GM12878 (cell line): ENCODE data around the gene GDI2. TPM values are rescaled to one million over a fixed set of nuclear protein-coding genes. Genes with fewer than 3 reads are reported as not detected.
A peak's percentile ranks its signal among the peaks of the same experiment; 100 is the strongest.

Source experiments
- ATAC-seq: fragments of 200-7000 bp; cut with Tn5 transposase; 3 replicates; pipeline ENCODE4 v1.9.1; 2020; ENCODE audit warnings: mild to moderate bottlenecking, moderate library complexity
- BruUV-seq: library from RNA; stranded (reverse); fragments of 400-500 nt; replicated peaks from 2 replicates; lab custom pipeline; 2021; lab: Mats Ljungman, UMichigan
- CTCF ChIA-PET: fragments of 300-600 bp; sonication (Branson Sonifier 250); formaldehyde crosslinking; extraction: SDS; loops from one replicate; lab custom pipeline; 2021; ENCODE audit warnings: inconsistent platforms; lab: Yijun Ruan, JAX
- POLR2A ChIA-PET: fragments of 350-600 bp; formaldehyde crosslinking; extraction: SDS; loops from one replicate; lab custom pipeline; 2021; ENCODE audit warnings: inconsistent platforms; lab: Charles Lee
- RAD21 ChIA-PET: fragments of 300-600 bp; sonication (Branson Sonifier 250); formaldehyde crosslinking; loops from one replicate; lab custom pipeline; 2023; ENCODE audit warnings: antibody characterized with exemption; ENCODE audit not compliant: unreplicated experiment; lab: Charles Lee
- SMC1A ChIA-PET: fragments of 300-600 bp; sonication (Branson Sonifier 250); formaldehyde crosslinking; loops from one replicate; lab custom pipeline; 2023; ENCODE audit not compliant: unreplicated experiment, uncharacterized antibody; lab: Charles Lee
- DNase-seq: peaks from one replicate; pipeline ENCODE4 v3.0.0-alpha.2; 2011; ENCODE audit warnings: low read depth, low spot score
- FAIRE-seq: peaks from 3 replicates; lab custom pipeline; 2011; peaks lifted over from hg19 to GRCh38; lab: Jason Lieb, UNC
- H2AFZ ChIP-seq: 2 replicates; pipeline ENCODE4 v1.6.0; 2011; ENCODE audit warnings: low read depth, low read length, control low read depth; ENCODE audit not compliant: control insufficient read depth
- H3K27ac ChIP-seq: 2 replicates; pipeline ENCODE4 v1.5.1; 2011; ENCODE audit warnings: control low read depth; ENCODE audit not compliant: control insufficient read depth, insufficient read depth
- H3K27me3 ChIP-seq, 2 experiments: replicated peaks in 1 of 2; 2 replicates each; pipeline versions ENCODE4 v1.6.0 to v1.6.1; 2011; ENCODE audit warnings: low read length in 1 of 2; ENCODE audit not compliant: control insufficient read depth in 2 of 2, insufficient read depth in 2 of 2
- H3K36me3 ChIP-seq, 2 experiments: 2 replicates each; pipeline ENCODE4 v1.5.1; 2011; ENCODE audit warnings: low read length in 1 of 2; ENCODE audit not compliant: control insufficient read depth in 2 of 2, insufficient read depth in 2 of 2
- H3K4me1 ChIP-seq: 2 replicates; pipeline ENCODE4 v1.6.1; 2011; ENCODE audit warnings: mild to moderate bottlenecking, low read length, moderate library complexity, mixed read lengths; ENCODE audit not compliant: control insufficient read depth, insufficient read depth
- H3K4me2 ChIP-seq: 2 replicates; pipeline ENCODE4 v1.6.0; 2011; ENCODE audit warnings: control low read depth; ENCODE audit not compliant: control insufficient read depth, insufficient read depth
- H3K4me3 ChIP-seq: fragments of 200-600 bp; sonication (generic); 2 replicates; pipeline ENCODE4 v1.5.1; 2016
- H3K79me2 ChIP-seq: 2 replicates; pipeline ENCODE4 v1.6.0; 2011; ENCODE audit warnings: low read length; ENCODE audit not compliant: control insufficient read depth, insufficient read depth
- H3K9ac ChIP-seq: 2 replicates; pipeline ENCODE4 v1.8.0; 2011; ENCODE audit warnings: low read length, control low read depth, mixed read lengths; ENCODE audit not compliant: control insufficient read depth, insufficient read depth
- H3K9me3 ChIP-seq: replicated peaks from 3 replicates; pipeline ENCODE4 v1.5.1; 2011; ENCODE audit warnings: mild to moderate bottlenecking, low read length; ENCODE audit not compliant: control insufficient read depth, insufficient read depth
- H4K20me1 ChIP-seq: 2 replicates; pipeline ENCODE4 v1.6.0; 2011; ENCODE audit not compliant: control insufficient read depth, insufficient read depth
- BCL11A ChIP-seq: IDR thresholded peaks from 2 replicates; pipeline ENCODE4 v1.6.1; 2011; ENCODE audit warnings: low read depth, low read length
- BHLHE40 ChIP-seq, 2 experiments: fragments of 450-650 bp in 1 of 2; IDR thresholded peaks; 2 replicates each; pipeline ENCODE4 v1.6.1; 2011 to 2017; ENCODE audit warnings: low read depth in 2 of 2, borderline replicate concordance in 1 of 2, improper control_type of control experiment in 1 of 2, low read length in 1 of 2, mild to moderate bottlenecking in 1 of 2
- BMI1 ChIP-seq: fragments of 450-650 bp; IDR thresholded peaks from 2 replicates; pipeline ENCODE4 v1.6.1; 2016; ENCODE audit warnings: mild to moderate bottlenecking, moderate library complexity, borderline replicate concordance
- CBFB ChIP-seq: IDR thresholded peaks from 2 replicates; pipeline ENCODE4 v1.6.1; 2016; ENCODE audit warnings: antibody characterized with exemption, low read depth
- CREM ChIP-seq: IDR thresholded peaks from 2 replicates; pipeline ENCODE4 v1.6.1; 2014; ENCODE audit warnings: antibody characterized with exemption, low read depth
- IKZF2 ChIP-seq, 2 experiments: fragments of 450-650 bp; IDR thresholded peaks; 2 replicates each; pipeline ENCODE4 v1.6.1; 2017; ENCODE audit warnings: mild to moderate bottlenecking in 2 of 2, moderate library complexity in 2 of 2
- NBN ChIP-seq: fragments of 450-650 bp; IDR thresholded peaks from 2 replicates; pipeline ENCODE4 v1.6.1; 2016
- NFYB ChIP-seq: IDR thresholded peaks from 2 replicates; pipeline ENCODE4 v1.6.1; 2011; ENCODE audit warnings: low read depth, mild to moderate bottlenecking, low read length, improper control_type of control experiment, moderate library complexity; ENCODE audit not compliant: insufficient read depth
- RUNX3 ChIP-seq: IDR thresholded peaks from 2 replicates; pipeline ENCODE4 v1.6.1; 2012; ENCODE audit warnings: low read length, inconsistent platforms
- SRF ChIP-seq, 2 experiments: IDR thresholded peaks; 2 replicates each; pipeline ENCODE4 v1.6.1; 2011; ENCODE audit warnings: low read depth in 2 of 2, low read length in 2 of 2, mild to moderate bottlenecking in 1 of 2, moderate library complexity in 1 of 2
- TAF1 ChIP-seq: IDR thresholded peaks from 2 replicates; pipeline ENCODE4 v1.6.1; 2011; ENCODE audit warnings: mild to moderate bottlenecking, low read depth, low read length, borderline replicate concordance
- ZNF217 ChIP-seq: fragments of 450-650 bp; IDR thresholded peaks from 2 replicates; pipeline ENCODE4 v1.6.1; 2017; ENCODE audit warnings: antibody characterized with exemption, mild to moderate bottlenecking
- ZNF622 ChIP-seq: fragments of 450-650 bp; IDR thresholded peaks from 2 replicates; pipeline ENCODE4 v1.6.1; 2017; ENCODE audit warnings: mild to moderate bottlenecking, inconsistent platforms
- ZZZ3 ChIP-seq: IDR thresholded peaks from 2 replicates; pipeline ENCODE4 v1.6.1; 2011; ENCODE audit warnings: low read depth; ENCODE audit not compliant: control insufficient read depth, insufficient read length
- in situ Hi-C: fragments of 300-500 bp; cut with MboI; formaldehyde crosslinking; loops from 9 replicates; pipeline ENCODE4 v1.14.3; 2018; ENCODE audit warnings: mixed read lengths
- intact Hi-C: fragments of 100-400 bp; cut with micrococcal nuclease; formaldehyde crosslinking; loops from one replicate; pipeline ENCODE4 v1.14.2; 2022; ENCODE audit not compliant: unreplicated experiment
- polyA plus RNA-seq, 11 experiments: library from polyadenylated mRNA; depleted of rRNA in 4 of 11; unstranded in 6 of 11; stranded (reverse) in 5 of 11; fragments of >200 nt; fragmentation: Nextera tagmentation in 4 of 11; fragmentation: Illumina TruSeq in 1 of 11; extraction: Ambion mirVana in 4 of 11; extraction: Trizol in 1 of 11; gene quantifications; 1 replicate in 1 of 11; 2 replicates in 10 of 11; pipeline versions ENCODE4 v1.2.1 to v1.2.3, GENCODE V29; 2011 to 2016; ENCODE audit warnings: inconsistent platforms in 2 of 11, missing spikeins in 2 of 11, low read depth in 1 of 11
- total RNA-seq, 4 experiments: library from RNA; depleted of rRNA in 3 of 4; stranded (reverse); fragments of >200 nt in 3 of 4; fragmentation: Illumina TruSeq in 1 of 4; extraction: Trizol in 1 of 4; gene quantifications; 2 replicates each; pipeline versions ENCODE4 v1.2.1 to v1.2.3, GENCODE V29; 2013 to 2021
- TF ChIP-seq, protein P1 (sequence below): IDR thresholded peaks from 2 replicates; pipeline ENCODE4 v1.6.1; 2012; ENCODE audit warnings: low read depth, low read length, improper control_type of control experiment
- TF ChIP-seq, protein P2 (sequence below): fragments of 450-650 bp; IDR thresholded peaks from 2 replicates; pipeline ENCODE4 v1.6.1; 2018; ENCODE audit warnings: mild to moderate bottlenecking, low read depth, moderate library complexity; ENCODE audit not compliant: partially characterized antibody
- TF ChIP-seq, protein P3 (sequence below): fragments of 450-650 bp; IDR thresholded peaks from 2 replicates; pipeline ENCODE4 v1.6.1; 2017; ENCODE audit warnings: mild to moderate bottlenecking, moderate library complexity

The GDI2 gene
- total and polyA plus RNA-seq, 10 of the 15 experiments (the other 5 are each of a cell fraction or from before 2014, with no cell fraction given), result 261 to 395 (median 276) TPM

DNA sequence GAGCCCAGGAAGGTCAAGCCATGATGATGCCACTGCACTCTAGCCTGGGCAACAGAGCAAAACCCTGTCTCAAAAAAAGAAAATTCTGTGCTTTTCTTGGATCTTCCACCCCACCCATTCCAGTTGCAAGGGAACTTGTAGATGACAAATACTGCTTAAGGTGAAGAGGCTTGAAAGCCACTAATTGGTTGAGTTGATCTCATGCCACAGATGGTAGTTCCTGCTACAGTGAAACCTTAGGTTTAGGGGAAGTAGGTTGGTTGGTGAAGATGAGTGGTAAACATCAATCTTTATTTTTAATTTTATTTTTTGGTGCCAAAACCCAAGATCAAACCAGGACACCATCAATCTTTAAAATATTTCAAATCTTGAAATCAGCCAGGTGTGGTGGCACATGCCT lies 2.9 kb upstream of the GDI2 start:
- H3K27me3 ChIP-seq, result no peaks in the 10 kb centered on the region
- H3K79me2 ChIP-seq, result peaks cover 38% of the 10 kb centered on the region
- 0 out of 2 replicates have a peak overlapping the region, but pooled peaks have one; percentile 10 for H3K4me3 ChIP-seq
- FAIRE-seq, result peak; percentile 23
- peak; percentile 19 for ATAC-seq
- no peaks in the 10 kb centered on the region for H3K36me3 ChIP-seq
- RAD21 ChIA-PET, result interaction anchor here (3.7 to 12.5 kb wide), 2 partner anchors 27 to 46 kb away, joined by 25 to 183 read pairs; no protein-coding TSS in a partner anchor
- SMC1A ChIA-PET, result interaction anchor here (1.2 to 3.4 kb wide), 5 partner anchors 10 to 88 kb away, joined by 4 to 32 read pairs (median 11); no protein-coding TSS in a partner anchor
- CTCF ChIA-PET, result interaction anchor here (0.8 to 7.9 kb wide), 3 partner anchors 9 to 58 kb away, joined by 3 to 74 read pairs (median 4); no protein-coding TSS in a partner anchor
- H2AFZ ChIP-seq, result no peak overlapping the region; the same call in 1 of the 2 replicates
- no TSS peak for BruUV-seq
- POLR2A ChIA-PET, result interaction anchor here (1.2 to 4.6 kb wide), 6 partner anchors 25 to 160 kb away, joined by 3 to 46 read pairs (median 24); partner anchors contain the start of genes ANKRD16 and FBH1
- peak; percentile 47 for DNase-seq
- H4K20me1 ChIP-seq, result no peaks in the 10 kb centered on the region
- peak overlapping the region; percentile 56 for H3K4me2 ChIP-seq
- H3K9ac ChIP-seq, result no peak overlapping the region
- peak overlapping the region; percentile 59 for H3K27ac ChIP-seq
- no peaks in the 10 kb centered on the region for H3K9me3 ChIP-seq
- in situ Hi-C loops (no loop called here), intact Hi-C loops (no loop called here)
- peaks cover 59% of the 10 kb centered on the region for H3K4me1 ChIP-seq
- TF ChIP-seq CREM (no peak), CBFB (no peak), SRF (IDR thresholded peaks at IDR 0.05; ENCODE audit: low read depth in 2 of 2, low read length in 2 of 2) (peak; percentile 63 to 88; a peak in 3 of 4 replicates), ZNF217 (no peak), BHLHE40 (IDR thresholded peaks at IDR 0.05; ENCODE audit: borderline replicate concordance in 1 of 2, low read depth in 2 of 2, low read length in 1 of 2) (peak in 1 of 2 experiments; percentile 15; a peak in 1 of 4 replicates), NFYB (0 out of 2 replicates have a peak, but pooled peaks have one; percentile 18), NBN (no peak), IKZF2 (IDR thresholded peaks at IDR 0.05) (peak; percentile 29 to 36; a peak in 2 of 4 replicates), ZZZ3 (no peak), BCL11A (0 out of 2 replicates have a peak, but pooled peaks have one; percentile 13), RUNX3 (peak; percentile 51), ZNF622 (no peak), BMI1 (no peak), TAF1 (no peak)
- TF ChIP-seq, protein P1, sequence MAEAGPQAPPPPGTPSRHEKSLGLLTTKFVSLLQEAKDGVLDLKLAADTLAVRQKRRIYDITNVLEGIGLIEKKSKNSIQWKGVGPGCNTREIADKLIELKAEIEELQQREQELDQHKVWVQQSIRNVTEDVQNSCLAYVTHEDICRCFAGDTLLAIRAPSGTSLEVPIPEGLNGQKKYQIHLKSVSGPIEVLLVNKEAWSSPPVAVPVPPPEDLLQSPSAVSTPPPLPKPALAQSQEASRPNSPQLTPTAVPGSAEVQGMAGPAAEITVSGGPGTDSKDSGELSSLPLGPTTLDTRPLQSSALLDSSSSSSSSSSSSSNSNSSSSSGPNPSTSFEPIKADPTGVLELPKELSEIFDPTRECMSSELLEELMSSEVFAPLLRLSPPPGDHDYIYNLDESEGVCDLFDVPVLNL, result no peak
- TF ChIP-seq, protein P2, sequence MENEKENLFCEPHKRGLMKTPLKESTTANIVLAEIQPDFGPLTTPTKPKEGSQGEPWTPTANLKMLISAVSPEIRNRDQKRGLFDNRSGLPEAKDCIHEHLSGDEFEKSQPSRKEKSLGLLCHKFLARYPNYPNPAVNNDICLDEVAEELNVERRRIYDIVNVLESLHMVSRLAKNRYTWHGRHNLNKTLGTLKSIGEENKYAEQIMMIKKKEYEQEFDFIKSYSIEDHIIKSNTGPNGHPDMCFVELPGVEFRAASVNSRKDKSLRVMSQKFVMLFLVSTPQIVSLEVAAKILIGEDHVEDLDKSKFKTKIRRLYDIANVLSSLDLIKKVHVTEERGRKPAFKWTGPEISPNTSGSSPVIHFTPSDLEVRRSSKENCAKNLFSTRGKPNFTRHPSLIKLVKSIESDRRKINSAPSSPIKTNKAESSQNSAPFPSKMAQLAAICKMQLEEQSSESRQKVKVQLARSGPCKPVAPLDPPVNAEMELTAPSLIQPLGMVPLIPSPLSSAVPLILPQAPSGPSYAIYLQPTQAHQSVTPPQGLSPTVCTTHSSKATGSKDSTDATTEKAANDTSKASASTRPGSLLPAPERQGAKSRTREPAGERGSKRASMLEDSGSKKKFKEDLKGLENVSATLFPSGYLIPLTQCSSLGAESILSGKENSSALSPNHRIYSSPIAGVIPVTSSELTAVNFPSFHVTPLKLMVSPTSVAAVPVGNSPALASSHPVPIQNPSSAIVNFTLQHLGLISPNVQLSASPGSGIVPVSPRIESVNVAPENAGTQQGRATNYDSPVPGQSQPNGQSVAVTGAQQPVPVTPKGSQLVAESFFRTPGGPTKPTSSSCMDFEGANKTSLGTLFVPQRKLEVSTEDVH, result no peak
- TF ChIP-seq, protein P3, sequence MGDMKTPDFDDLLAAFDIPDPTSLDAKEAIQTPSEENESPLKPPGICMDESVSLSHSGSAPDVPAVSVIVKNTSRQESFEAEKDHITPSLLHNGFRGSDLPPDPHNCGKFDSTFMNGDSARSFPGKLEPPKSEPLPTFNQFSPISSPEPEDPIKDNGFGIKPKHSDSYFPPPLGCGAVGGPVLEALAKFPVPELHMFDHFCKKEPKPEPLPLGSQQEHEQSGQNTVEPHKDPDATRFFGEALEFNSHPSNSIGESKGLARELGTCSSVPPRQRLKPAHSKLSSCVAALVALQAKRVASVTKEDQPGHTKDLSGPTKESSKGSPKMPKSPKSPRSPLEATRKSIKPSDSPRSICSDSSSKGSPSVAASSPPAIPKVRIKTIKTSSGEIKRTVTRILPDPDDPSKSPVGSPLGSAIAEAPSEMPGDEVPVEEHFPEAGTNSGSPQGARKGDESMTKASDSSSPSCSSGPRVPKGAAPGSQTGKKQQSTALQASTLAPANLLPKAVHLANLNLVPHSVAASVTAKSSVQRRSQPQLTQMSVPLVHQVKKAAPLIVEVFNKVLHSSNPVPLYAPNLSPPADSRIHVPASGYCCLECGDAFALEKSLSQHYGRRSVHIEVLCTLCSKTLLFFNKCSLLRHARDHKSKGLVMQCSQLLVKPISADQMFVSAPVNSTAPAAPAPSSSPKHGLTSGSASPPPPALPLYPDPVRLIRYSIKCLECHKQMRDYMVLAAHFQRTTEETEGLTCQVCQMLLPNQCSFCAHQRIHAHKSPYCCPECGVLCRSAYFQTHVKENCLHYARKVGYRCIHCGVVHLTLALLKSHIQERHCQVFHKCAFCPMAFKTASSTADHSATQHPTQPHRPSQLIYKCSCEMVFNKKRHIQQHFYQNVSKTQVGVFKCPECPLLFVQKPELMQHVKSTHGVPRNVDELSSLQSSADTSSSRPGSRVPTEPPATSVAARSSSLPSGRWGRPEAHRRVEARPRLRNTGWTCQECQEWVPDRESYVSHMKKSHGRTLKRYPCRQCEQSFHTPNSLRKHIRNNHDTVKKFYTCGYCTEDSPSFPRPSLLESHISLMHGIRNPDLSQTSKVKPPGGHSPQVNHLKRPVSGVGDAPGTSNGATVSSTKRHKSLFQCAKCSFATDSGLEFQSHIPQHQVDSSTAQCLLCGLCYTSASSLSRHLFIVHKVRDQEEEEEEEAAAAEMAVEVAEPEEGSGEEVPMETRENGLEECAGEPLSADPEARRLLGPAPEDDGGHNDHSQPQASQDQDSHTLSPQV, result no peak
